Stimulated activated naive CD8-positive, alpha-beta T cell treated with anti-CD3 and anti-CD28 coated beads, Interleukin-15, Interleukin-2, amounts not matched to agents 100 ng/mL and 50 ng/mL, for 24 hours (primary cell): ENCODE results near the gene LYPD1.

Experiments
- H3K27ac Mint-ChIP-seq: one replicate; pipeline ENCODE4 v1.8.0; 2021; ENCODE audit warnings: mild to moderate bottlenecking, mixed read lengths
- H3K27me3 Mint-ChIP-seq: one replicate; pipeline ENCODE4 v1.8.0; 2021; ENCODE audit warnings: mixed read lengths
- H3K36me3 Mint-ChIP-seq: one replicate; pipeline ENCODE4 v1.8.0; 2021; ENCODE audit warnings: low read depth, mixed read lengths
- H3K4me1 Mint-ChIP-seq: one replicate; pipeline ENCODE4 v1.8.0; 2021; ENCODE audit warnings: low read depth, mixed read lengths
- H3K4me3 Mint-ChIP-seq: one replicate; pipeline ENCODE4 v1.8.0; 2021; ENCODE audit warnings: mild to moderate bottlenecking, mixed read lengths
- H3K9me3 Mint-ChIP-seq: one replicate; pipeline ENCODE4 v1.8.0; 2021; ENCODE audit warnings: mixed read lengths

LYPD1 gene

DNA sequence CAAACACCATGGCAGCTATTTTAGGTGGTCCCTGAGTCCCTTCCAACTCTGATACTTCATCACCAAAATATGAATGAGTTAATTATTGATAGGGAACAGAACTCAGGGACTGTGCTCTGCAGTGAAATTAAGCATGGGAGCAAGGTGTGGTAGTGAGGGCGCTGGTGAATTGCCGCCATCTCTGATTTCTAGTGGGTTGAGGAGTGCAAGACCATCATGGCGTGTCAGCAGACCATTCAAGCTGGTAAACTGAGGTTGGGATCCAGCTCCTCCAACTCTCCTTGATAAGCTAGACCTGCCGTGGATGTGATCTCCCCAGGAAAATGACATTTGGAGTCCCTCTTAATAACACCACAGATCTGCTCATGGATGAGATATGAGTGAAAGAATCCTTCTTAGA lies 70.4 kb downstream of the LYPD1 start:
- H3K27ac Mint-ChIP-seq, result no peak overlapping the region
- no peaks in the 10 kb centered on the region for H3K36me3 Mint-ChIP-seq
- peaks cover 12% of the 10 kb centered on the region for H3K27me3 Mint-ChIP-seq
- peaks cover 3% of the 10 kb centered on the region for H3K9me3 Mint-ChIP-seq
- no peaks in the 10 kb centered on the region for H3K4me1 Mint-ChIP-seq
- no peak overlapping the region for H3K4me3 Mint-ChIP-seq

DNA sequence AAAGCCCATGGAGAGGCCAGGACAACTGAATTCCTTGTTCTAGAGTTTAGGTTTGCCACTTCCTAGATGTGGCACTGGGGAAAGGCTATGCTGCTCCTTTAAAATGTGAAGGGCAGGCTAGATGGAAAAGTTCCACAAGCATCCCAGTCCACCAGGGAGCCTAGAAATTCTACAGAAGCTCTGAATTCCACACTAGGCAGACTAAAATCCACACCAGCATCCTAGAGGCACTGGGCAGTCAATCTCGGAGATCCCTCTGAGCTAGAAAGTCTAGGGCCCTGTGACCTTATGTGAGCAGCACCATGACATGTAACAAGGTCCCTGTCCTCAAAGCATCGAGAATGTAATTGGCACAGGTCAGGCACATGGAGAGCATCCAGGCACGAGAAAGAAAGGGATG lies 71.5 kb downstream of the LYPD1 start:
- H3K36me3 Mint-ChIP-seq, result no peaks in the 10 kb centered on the region
- H3K9me3 Mint-ChIP-seq, result peaks cover 3% of the 10 kb centered on the region
- H3K4me3 Mint-ChIP-seq, result no peak overlapping the region
- H3K27ac Mint-ChIP-seq, result no peak overlapping the region
- H3K27me3 Mint-ChIP-seq, result peaks cover 12% of the 10 kb centered on the region
- no peaks in the 10 kb centered on the region for H3K4me1 Mint-ChIP-seq

DNA sequence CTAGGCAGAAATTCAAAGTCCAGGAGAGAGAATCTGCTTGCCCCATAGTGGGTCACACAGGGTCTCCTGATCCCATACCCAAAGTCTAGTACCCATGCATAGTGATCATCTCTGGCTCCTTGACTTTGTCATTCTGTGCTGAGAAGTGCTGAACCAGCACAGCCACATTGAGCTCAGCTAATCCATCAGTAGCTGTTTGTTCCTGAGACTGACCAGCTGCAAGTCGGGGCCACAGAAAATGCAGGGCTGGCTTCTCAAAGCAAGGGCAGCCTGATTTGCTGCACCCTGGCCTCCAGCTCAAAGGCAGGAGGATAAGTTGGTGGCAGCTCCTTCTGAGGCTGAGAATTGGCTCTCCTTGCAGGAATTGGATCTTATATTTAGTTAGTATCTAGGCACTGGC lies 72.2 kb downstream of the LYPD1 start:
- H3K27me3 Mint-ChIP-seq, result peaks cover 12% of the 10 kb centered on the region
- no peaks in the 10 kb centered on the region for H3K36me3 Mint-ChIP-seq
- H3K4me1 Mint-ChIP-seq, result no peaks in the 10 kb centered on the region
- peaks cover 3% of the 10 kb centered on the region for H3K9me3 Mint-ChIP-seq
- no peak overlapping the region for H3K4me3 Mint-ChIP-seq
- no peak overlapping the region for H3K27ac Mint-ChIP-seq

DNA sequence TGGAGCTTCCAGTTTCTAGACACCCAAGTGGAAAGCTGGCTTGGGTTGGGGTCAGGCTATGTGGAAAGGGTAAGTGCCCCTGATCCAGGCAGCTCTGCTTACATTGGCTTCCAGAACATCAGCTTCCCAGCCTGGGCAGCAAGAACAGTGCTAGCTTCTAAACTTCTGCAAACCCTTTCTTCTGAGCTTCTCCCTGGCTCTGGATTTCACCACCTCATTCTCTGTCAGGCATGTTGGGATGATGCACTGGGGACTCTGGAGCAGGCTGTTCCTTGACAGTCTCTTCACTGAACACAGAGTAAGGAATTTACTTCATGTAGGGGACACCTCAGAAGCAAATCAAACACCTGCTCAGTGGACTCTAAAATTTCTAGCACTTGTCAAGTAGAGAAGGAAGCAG lies 72.8 kb downstream of the LYPD1 start:
- H3K9me3 Mint-ChIP-seq, result peaks cover 3% of the 10 kb centered on the region
- no peaks in the 10 kb centered on the region for H3K36me3 Mint-ChIP-seq
- no peaks in the 10 kb centered on the region for H3K4me1 Mint-ChIP-seq
- peaks cover 12% of the 10 kb centered on the region for H3K27me3 Mint-ChIP-seq
- H3K4me3 Mint-ChIP-seq, result no peak overlapping the region
- H3K27ac Mint-ChIP-seq, result no peak overlapping the region

DNA sequence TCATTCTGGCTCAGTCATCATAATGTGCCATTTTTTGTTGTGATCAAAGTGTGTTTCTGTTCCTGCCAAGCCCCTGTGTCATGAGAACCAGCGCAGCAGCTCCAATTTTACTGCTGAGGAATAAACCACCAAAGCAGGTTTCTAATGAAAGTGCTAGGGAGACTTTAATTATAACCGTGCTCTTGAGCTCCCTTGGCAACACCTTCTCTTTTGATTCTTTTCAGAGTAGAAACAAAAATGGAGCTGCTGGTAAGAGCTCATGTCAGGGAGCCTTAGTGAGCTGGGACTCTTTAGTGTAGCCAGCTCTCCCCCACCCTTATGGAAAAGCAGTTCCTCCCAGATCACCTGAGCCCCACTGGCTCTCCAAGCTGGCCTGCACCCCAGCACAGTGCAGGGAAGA lies 74.3 kb downstream of the LYPD1 start:
- no peak overlapping the region for H3K4me3 Mint-ChIP-seq

DNA sequence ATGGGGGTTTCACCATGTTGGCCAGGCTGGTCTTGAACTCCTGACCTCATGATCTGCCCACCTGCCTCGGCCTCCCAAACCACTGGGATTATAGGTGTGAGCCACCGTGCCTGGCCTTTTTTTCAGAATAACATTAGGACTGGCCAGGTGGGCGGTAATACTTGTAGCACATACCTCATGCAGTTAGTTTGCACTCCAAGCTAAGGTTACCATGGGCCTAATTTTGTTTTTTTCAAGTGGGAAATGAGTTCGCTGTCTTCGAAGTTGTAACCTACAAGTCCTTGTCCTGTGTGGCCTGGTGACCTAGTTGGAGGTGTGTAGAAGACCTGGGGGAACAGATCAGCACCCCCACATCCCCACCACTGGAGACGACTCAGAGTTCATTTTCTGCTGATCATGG lies 74.8 kb downstream of the LYPD1 start:
- Mint-ChIP-seq H3K36me3 (no peaks in the 10 kb centered on the region), H3K4me3 (no peak overlapping the region), H3K27ac (no peak overlapping the region), H3K27me3 (peaks cover 8% of the 10 kb centered on the region), H3K9me3 (peaks cover 3% of the 10 kb centered on the region), H3K4me1 (no peaks in the 10 kb centered on the region)

More for the DNA sequence above, 74.3 kb downstream of the LYPD1 start:
- H3K36me3 Mint-ChIP-seq, result no peaks in the 10 kb centered on the region
- peaks cover 12% of the 10 kb centered on the region for H3K27me3 Mint-ChIP-seq
- peaks cover 3% of the 10 kb centered on the region for H3K9me3 Mint-ChIP-seq
- H3K27ac Mint-ChIP-seq, result no peak overlapping the region
- H3K4me1 Mint-ChIP-seq, result no peaks in the 10 kb centered on the region
